OCI-LY1 (cell line): Measurements from ENCODE around the gene CDH4.

Source experiments
- EZH2 ChIP-seq: fragments of 200-600 bp; sonication (generic), shearing (Covaris generic); IDR thresholded peaks from 2 replicates; pipeline ENCODE4 v1.8.0; 2017; ENCODE audit warnings: borderline replicate concordance, mixed run types, mild to moderate bottlenecking, antibody characterized with exemption, low read length, moderate library complexity, mixed read lengths
- TF ChIP-seq, protein P1 (sequence below): fragments of 200-600 bp; sonication (generic), shearing (Covaris generic); IDR thresholded peaks from 2 replicates; pipeline ENCODE4 v1.5.1; 2017; ENCODE audit warnings: mild to moderate bottlenecking, antibody characterized with exemption, low read length, moderate library complexity, mixed read lengths

DNA sequence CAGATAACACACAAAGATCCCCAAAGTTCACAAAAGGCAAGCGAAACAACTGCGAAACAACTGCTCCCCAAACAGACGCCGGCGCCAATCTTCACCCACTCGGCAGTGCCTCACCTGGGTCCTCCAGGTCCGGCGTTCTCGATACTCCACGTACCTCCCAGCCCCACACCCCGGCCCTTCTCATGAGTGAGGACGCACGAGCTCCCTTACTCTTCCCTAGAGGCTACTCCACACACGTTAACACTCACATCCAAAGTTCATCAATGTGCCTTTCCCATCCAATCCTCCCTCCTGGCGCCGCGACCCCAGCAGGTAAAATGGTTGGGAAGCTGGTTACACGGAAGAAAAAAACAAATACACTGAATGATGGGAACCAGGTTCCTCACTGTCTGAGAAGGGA, 736.6 kb downstream of the CDH4 start:
- TF ChIP-seq, protein P1, sequence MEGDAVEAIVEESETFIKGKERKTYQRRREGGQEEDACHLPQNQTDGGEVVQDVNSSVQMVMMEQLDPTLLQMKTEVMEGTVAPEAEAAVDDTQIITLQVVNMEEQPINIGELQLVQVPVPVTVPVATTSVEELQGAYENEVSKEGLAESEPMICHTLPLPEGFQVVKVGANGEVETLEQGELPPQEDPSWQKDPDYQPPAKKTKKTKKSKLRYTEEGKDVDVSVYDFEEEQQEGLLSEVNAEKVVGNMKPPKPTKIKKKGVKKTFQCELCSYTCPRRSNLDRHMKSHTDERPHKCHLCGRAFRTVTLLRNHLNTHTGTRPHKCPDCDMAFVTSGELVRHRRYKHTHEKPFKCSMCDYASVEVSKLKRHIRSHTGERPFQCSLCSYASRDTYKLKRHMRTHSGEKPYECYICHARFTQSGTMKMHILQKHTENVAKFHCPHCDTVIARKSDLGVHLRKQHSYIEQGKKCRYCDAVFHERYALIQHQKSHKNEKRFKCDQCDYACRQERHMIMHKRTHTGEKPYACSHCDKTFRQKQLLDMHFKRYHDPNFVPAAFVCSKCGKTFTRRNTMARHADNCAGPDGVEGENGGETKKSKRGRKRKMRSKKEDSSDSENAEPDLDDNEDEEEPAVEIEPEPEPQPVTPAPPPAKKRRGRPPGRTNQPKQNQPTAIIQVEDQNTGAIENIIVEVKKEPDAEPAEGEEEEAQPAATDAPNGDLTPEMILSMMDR, result no peak
- TF ChIP-seq EZH2, result no peak
